ENCODE results near the gene TMEM134.

GRCh38 chr11:67463680-67464410, 5.2 kb downstream of the TMEM134 start:
- TF ChIP-seq CTCF (IDR thresholded peaks at IDR 0.05; ENCODE audit: low read depth, low read length) (no peak), EZH2phosphoT487 (IDR thresholded peaks at IDR 0.05; ENCODE audit: low read depth) (no peak)
